ENCODE data around the gene RTP2. TPM values are rescaled to one million over a fixed set of nuclear protein-coding genes. Genes with fewer than 3 reads are reported as not detected.

Gene RTP2
- total and polyA plus RNA-seq, 9 of the 15 experiments (the other 6 are each of a cell fraction or from before 2014, with no cell fraction given) = not detected

DNA sequence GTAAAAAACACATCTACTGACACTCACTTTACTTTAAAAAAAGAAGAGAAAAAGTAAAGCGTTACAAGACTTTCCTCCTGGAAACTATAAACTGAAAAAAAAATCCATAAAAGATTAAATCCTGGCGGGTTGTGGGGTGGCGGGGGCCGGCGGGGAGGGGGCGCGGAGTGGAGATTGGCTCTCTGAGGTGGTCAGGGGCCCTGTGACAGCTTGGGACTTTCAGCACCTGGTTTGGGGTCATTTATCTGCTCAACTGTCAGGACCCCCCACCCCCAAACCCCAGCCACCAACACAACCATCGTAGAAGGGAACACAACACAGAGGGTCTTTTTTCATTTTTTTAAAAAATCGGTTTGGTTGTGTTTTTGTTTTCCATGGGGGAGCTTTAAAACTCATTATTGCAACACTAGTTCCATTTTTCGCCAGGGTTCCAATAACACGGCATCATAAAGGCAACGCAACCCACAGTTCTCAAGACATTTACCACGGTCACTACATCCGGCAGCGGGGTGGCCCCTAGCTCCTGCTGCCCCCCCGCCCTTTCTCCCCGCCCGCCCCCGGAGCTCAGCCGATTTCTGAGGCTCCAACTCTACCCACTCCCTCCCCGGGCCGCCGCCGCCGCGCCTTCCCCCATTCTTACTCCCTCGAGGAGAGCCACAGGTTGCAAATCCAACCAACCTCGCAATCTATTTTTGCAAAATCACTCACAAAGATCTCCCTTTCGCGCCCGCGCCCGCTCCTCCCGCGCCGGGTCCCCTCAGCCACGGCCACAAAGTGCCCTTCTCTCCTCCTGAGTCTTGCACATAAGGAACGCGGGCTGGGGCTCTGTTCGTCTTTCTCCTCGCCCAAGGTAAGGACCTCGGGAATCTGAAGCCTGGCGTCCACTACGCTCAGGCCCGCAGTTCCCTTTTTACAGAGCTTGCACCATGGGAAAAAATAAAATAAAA is 41.1 kb upstream of the RTP2 start:
- Histone ChIP-seq H3K36me3 (ENCODE audit: control insufficient read depth, insufficient read depth, low read length) (no peaks in the 10 kb centered on the region), H3K9me1 (ENCODE audit: control insufficient read depth, insufficient read depth, low read length) (no peaks in the 10 kb centered on the region), H3K4me1 (replicated peaks in 1 of 2; ENCODE audit: control insufficient read depth in 2 of 2, insufficient read depth in 2 of 2, low read length in 2 of 2) (peaks cover 34 to 40% of the 10 kb centered on the region in 2 experiments), H3K9me3 (replicated peaks; ENCODE audit: control insufficient read depth, insufficient read depth, low read depth, low read length) (no peaks in the 10 kb centered on the region), H3K9ac (ENCODE audit: insufficient read depth in 1 of 2, low read depth in 2 of 2, low read length in 2 of 2) (peak overlapping the region; percentile 98 to 99), H3K4me2 (ENCODE audit: insufficient read depth, low read length) (peak overlapping the region; percentile 91), H4K20me1 (replicated peaks; ENCODE audit: control insufficient read depth, insufficient read depth, low read length) (peaks cover 14% of the 10 kb centered on the region; the same call in 1 of the 2 replicates), H3K27ac (ENCODE audit: extremely low read depth, low read depth, low read length) (peak overlapping the region; percentile 95), H3K4me3 (peak overlapping the region; percentile 87), H2AFZ (ENCODE audit: low read depth, low read length) (peak overlapping the region; percentile 57), H3K27me3 (ENCODE audit: control insufficient read depth in 2 of 2, insufficient read depth in 2 of 2, low read length in 2 of 2) (peaks cover 0 to 2% of the 10 kb centered on the region in 2 experiments; a peak in 1 of 5 replicates), H3K79me2 (ENCODE audit: control insufficient read depth, insufficient read depth, low read length) (peaks cover 51% of the 10 kb centered on the region)
- ATAC-seq (peak; percentile 13), FAIRE-seq (no peak), DNase-seq (ENCODE audit: extremely low read depth in 1 of 4, low spot score in 3 of 4) (peak; percentile 53 to 73 (median 58))
- ChIA-PET POLR2A (interaction anchor here (0.6 to 1.5 kb wide), 3 partner anchors 27 to 463 kb away, joined by 3 read pairs; no protein-coding TSS in a partner anchor), CTCF (ENCODE audit: low intra/inter-chr PET ratio) (interaction anchor here (0.5 to 5.4 kb wide), 3 partner anchors 322 to 1211 kb away, joined by 3 to 39 read pairs (median 4); no protein-coding TSS in a partner anchor)
- no TSS peak for BruUV-seq (replicated peaks)
- intact Hi-C loops (cut with micrococcal nuclease) (loop anchor here (5.0 to 10.0 kb wide), 5 partner anchors 171 to 1001 kb away; no protein-coding TSS in a partner anchor), in situ Hi-C loops (cut with MboI) (loop anchor here (5.0 to 25.0 kb wide), 2 partner anchors 1209 to 1394 kb away; no protein-coding TSS in a partner anchor)
- WGBS (ENCODE audit: insufficient coverage, low coverage, missing lambda C conversion rate) = under 1% methylated on average over 33 of the region's 45 CpGs
- TF ChIP-seq DDX20 (tag; IDR thresholded peaks at IDR 0.05; ENCODE audit: low read depth) = no peak
- no peak for TF ChIP-seq ZBTB1 (CRISPR knock-in tag; IDR thresholded peaks at IDR 0.05; ENCODE audit: borderline replicate concordance, low read depth)
- no peak for TF ChIP-seq XRCC3 (IDR thresholded peaks at IDR 0.05)
- 0 out of 2 replicates have a peak, but pooled peaks have one; percentile 28 for TF ChIP-seq MYC (IDR thresholded peaks at IDR 0.05; ENCODE audit: low read depth, low read length)
- no peak for TF ChIP-seq MYC (CRISPR knock-in tag; IDR thresholded peaks at IDR 0.05; ENCODE audit: borderline replicate concordance, low read depth)
- TF ChIP-seq CBX1 (IDR thresholded peaks at IDR 0.05; ENCODE audit: low read depth) = no peak
- TF ChIP-seq ZNF311 (CRISPR knock-in tag; IDR thresholded peaks at IDR 0.05) = no peak
- TF ChIP-seq ZNF263 (CRISPR knock-in tag; IDR thresholded peaks at IDR 0.05; ENCODE audit: borderline replicate concordance) = 0 out of 2 replicates have a peak, but pooled peaks have one; percentile 23
- TF ChIP-seq, protein P1, sequence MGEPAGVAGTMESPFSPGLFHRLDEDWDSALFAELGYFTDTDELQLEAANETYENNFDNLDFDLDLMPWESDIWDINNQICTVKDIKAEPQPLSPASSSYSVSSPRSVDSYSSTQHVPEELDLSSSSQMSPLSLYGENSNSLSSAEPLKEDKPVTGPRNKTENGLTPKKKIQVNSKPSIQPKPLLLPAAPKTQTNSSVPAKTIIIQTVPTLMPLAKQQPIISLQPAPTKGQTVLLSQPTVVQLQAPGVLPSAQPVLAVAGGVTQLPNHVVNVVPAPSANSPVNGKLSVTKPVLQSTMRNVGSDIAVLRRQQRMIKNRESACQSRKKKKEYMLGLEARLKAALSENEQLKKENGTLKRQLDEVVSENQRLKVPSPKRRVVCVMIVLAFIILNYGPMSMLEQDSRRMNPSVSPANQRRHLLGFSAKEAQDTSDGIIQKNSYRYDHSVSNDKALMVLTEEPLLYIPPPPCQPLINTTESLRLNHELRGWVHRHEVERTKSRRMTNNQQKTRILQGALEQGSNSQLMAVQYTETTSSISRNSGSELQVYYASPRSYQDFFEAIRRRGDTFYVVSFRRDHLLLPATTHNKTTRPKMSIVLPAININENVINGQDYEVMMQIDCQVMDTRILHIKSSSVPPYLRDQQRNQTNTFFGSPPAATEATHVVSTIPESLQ (CRISPR knock-in tag; IDR thresholded peaks at IDR 0.05) = no peak
- TF ChIP-seq TRIM28 (IDR thresholded peaks at IDR 0.05) = no peak
- TF ChIP-seq, protein P2, sequence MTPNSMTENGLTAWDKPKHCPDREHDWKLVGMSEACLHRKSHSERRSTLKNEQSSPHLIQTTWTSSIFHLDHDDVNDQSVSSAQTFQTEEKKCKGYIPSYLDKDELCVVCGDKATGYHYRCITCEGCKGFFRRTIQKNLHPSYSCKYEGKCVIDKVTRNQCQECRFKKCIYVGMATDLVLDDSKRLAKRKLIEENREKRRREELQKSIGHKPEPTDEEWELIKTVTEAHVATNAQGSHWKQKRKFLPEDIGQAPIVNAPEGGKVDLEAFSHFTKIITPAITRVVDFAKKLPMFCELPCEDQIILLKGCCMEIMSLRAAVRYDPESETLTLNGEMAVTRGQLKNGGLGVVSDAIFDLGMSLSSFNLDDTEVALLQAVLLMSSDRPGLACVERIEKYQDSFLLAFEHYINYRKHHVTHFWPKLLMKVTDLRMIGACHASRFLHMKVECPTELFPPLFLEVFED (CRISPR knock-in tag; conservative IDR thresholded peaks at IDR 0.05) = no peak
- TF ChIP-seq, protein P3, sequence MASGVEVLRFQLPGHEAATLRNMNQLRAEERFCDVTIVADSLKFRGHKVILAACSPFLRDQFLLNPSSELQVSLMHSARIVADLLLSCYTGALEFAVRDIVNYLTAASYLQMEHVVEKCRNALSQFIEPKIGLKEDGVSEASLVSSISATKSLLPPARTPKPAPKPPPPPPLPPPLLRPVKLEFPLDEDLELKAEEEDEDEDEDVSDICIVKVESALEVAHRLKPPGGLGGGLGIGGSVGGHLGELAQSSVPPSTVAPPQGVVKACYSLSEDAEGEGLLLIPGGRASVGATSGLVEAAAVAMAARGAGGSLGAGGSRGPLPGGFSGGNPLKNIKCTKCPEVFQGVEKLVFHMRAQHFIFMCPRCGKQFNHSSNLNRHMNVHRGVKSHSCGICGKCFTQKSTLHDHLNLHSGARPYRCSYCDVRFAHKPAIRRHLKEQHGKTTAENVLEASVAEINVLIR (CRISPR knock-in tag; IDR thresholded peaks at IDR 0.05) = no peak
- no peak for TF ChIP-seq NCOA6 (IDR thresholded peaks at IDR 0.05)
- TF ChIP-seq KLF13 (tag; IDR thresholded peaks at IDR 0.05; ENCODE audit: borderline replicate concordance, low read depth) = no peak
- TF ChIP-seq ZNF766 (CRISPR knock-in tag; conservative IDR thresholded peaks at IDR 0.05) = no peak
- TF ChIP-seq ZBED1 (IDR thresholded peaks at IDR 0.05) = no peak

Data from K562 (cell line).